Measurements from ENCODE around the gene PMS1.
"Not testable (repeated sequence)": the region's sequence is repeated elsewhere in the genome, so short reads cannot be mapped to it uniquely, and the experiment has no call there.

PMS1 gene

DNA sequence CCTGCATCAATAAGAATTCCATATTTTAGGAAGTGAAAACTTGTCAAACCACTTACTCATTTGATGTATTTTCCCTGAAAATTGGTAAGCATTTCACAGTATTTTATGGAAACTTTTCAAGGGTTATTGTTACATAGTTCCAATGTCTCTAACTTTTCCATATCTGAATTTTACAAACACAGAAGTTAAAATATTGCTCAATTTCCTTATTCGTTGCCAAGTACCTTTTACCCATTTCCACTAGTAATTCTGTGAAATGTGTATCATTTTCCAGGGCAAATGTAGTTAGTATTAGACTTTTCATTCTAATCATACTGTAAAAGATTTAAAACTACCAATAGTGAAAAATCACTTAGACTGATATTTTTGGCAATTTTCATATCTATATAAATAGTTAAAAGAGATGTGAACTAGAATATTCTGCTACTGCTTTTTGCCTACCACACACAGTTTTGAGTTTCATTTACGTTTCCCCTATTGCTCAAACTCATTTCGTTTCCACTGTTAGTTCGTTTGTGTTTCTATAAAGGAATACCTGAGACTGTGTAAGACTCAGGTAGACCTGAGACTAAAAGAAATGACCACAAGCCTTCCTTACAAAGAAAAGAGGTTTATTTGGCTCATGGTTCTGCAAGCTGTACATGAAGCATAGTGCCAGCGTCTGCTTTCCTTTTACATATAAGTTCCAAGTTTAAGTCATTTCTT is 86.3 kb downstream of the PMS1 start:
- Mint-ChIP-seq H3K4me3 (no peak overlapping the region), H3K27me3 (no peaks in the 10 kb centered on the region), H3K36me3 (peaks cover 31% of the 10 kb centered on the region), H3K4me1 (peaks cover 15% of the 10 kb centered on the region), H3K27ac (no peak overlapping the region), H3K9me3 (peaks cover 6% of the 10 kb centered on the region)
- no peak for ATAC-seq

DNA sequence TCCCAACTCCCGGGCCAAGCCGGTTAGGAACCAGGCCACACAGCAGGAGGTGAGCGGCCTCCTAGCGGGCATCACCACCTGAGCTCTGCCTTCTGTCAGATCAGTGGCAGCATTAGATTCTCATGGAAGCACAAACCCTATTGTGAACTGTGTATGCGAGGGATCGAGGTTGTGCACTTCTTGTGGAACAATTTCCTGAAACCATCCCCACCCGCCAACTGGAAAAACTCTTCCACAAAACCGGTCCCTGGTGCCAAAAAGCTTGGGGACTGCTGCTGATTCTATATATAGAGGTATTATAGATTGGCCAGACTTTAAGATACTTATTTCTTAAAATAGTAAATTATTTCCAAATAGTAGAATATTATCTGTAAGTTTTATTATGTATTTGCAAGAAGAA is 89.4 kb downstream of the PMS1 start:
- Mint-ChIP-seq H3K36me3 (peaks cover 47% of the 10 kb centered on the region), H3K27ac (no peak overlapping the region), H3K9me3 (peaks cover 6% of the 10 kb centered on the region), H3K4me3 (no peak overlapping the region), H3K4me1 (peaks cover 21% of the 10 kb centered on the region), H3K27me3 (no peaks in the 10 kb centered on the region)
- no peak for ATAC-seq

DNA sequence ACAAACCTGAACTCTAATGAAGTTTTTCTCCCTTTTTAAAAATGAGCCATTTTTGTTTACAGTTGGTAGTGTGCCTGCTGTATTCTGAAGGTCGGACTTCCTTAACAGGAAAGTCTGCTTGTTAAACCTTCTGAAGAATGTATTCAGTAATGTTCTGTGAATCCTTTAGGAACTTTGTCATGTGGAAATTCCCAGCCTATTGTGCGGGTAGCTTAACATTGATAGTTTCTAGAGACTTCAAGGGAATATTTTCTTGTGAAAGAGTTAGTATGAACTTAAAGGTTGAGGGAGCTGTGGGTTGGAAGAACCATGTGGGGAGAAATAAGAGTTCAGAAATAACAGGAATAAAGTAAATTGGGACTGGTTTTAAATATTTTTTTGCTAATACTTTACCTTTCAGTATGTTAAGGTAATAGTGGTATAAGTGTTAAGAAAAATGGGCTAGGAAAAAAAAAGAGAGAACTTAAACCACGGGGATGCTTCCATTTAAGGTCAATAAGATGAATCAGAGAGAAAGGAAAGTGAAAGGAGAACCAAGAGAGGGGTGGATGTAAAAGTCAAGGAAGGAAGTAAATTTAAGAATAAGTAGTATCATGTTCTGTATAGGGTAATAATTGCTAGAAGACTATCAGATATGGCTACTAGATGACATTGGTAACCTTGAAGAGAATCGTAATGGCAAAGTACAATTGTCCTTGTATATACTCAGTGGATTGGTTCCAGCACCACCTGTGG is 90.5 kb downstream of the PMS1 start:
- Mint-ChIP-seq H3K4me3 (no peak overlapping the region), H3K27me3 (no peaks in the 10 kb centered on the region), H3K4me1 (peaks cover 21% of the 10 kb centered on the region), H3K36me3 (peaks cover 47% of the 10 kb centered on the region), H3K9me3 (peaks cover 6% of the 10 kb centered on the region), H3K27ac (no peak overlapping the region)
- ATAC-seq, result no peak

DNA sequence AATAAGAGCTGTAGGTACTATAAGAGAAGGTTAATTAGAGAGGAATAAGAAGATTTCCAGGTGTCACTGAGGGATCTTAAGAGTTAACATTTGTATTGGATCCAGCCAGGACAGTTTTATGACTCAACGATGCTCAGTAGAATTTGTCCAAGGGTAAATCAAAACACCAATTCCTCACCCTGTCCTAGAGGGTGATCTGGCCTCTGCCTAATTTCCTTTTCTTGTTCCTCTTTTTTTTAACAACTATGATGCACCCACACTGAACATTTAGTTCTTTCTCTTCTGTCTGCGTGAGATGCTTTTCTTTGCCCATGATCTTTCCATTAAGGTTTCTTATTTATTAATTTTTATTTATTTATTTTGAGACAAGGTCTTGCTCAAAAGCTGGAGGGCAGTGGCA is 92.0 kb downstream of the PMS1 start:
- H3K27ac Mint-ChIP-seq, result no peak overlapping the region
- H3K36me3 Mint-ChIP-seq, result peaks cover 46% of the 10 kb centered on the region
- ATAC-seq, result no peak
- peaks cover 6% of the 10 kb centered on the region for H3K9me3 Mint-ChIP-seq
- H3K4me3 Mint-ChIP-seq, result no peak overlapping the region
- no peaks in the 10 kb centered on the region for H3K27me3 Mint-ChIP-seq
- H3K4me1 Mint-ChIP-seq, result peaks cover 21% of the 10 kb centered on the region

DNA sequence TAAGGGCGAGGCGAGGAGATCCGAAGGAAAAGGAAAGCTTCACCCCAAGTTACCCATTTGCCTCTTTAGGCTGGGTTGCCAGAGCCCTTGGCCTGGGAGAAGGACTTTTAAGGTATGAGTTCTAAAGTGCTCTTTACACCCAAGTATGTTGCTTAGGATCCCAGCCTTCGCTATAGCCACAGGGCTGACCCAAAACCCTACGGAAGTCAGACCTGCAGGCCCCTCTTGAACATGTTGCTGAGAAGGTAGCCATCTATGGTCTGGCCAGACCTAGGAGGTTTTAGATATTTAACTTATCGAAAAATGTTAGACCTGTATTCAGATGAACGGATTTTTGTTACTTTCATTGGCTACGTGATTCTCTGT is 95.4 kb downstream of the PMS1 start:
- no peak for ATAC-seq
- H3K4me1 Mint-ChIP-seq, result peaks cover 13% of the 10 kb centered on the region
- no peak overlapping the region for H3K27ac Mint-ChIP-seq
- no peak overlapping the region for H3K4me3 Mint-ChIP-seq
- H3K9me3 Mint-ChIP-seq, result peaks cover 6% of the 10 kb centered on the region
- H3K27me3 Mint-ChIP-seq, result no peaks in the 10 kb centered on the region
- H3K36me3 Mint-ChIP-seq, result peaks cover 37% of the 10 kb centered on the region

DNA sequence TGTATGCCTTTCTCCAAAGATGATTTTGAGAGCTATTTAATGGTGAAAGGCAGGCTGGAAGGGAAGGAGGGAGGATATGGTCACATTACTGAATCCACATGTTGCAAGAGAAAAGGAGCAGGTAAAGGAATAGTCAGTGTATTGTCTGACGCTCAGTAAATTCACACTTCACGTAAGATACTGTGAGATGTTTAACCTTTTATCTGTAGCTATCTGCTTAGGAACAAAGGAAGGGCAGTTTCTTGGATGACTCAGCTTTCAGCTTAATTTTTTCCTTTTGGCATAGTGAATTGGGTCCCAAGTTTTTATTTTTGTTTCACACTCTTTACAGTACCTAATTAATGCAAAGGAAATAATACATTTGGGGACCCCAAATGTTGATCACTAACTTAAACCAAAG is 96.2 kb downstream of the PMS1 start:
- no peak for ATAC-seq
- no peak overlapping the region for H3K27ac Mint-ChIP-seq
- peaks cover 29% of the 10 kb centered on the region for H3K36me3 Mint-ChIP-seq
- no peak overlapping the region for H3K4me3 Mint-ChIP-seq
- no peaks in the 10 kb centered on the region for H3K27me3 Mint-ChIP-seq
- peaks cover under 1% of the 10 kb centered on the region for H3K9me3 Mint-ChIP-seq
- H3K4me1 Mint-ChIP-seq, result peaks cover 6% of the 10 kb centered on the region

DNA sequence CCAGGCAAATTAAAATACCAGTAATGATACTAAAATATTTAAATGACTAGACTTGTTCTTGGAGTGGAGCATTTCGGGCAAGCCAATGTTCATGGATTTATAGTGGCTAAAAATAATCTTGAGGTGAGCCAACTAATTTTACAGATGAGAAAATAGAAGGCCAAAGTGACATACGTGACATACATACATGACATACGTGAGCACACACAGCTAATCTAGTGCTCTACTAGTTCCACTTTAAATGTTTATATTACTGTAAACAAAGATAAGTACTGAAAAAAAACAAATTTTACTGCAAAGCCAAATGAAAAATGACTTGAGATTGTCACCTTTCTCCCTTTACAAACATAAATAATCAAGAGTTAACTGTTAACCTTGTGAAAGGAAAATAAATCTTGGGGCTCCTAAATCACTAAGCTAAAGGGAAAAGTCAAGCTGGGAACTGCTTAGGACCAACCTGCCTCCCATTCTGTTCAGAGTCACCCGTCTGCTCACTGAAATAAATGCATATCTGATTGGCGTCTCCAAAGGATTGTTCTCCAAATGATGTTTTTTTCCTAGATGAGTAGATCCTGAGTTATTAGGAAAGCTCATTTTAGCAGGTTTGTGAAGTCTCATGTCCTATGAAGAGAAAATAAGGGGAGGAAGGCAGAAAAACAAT is 96.7 kb downstream of the PMS1 start:
- H3K27ac Mint-ChIP-seq, result no peak overlapping the region
- no peaks in the 10 kb centered on the region for H3K9me3 Mint-ChIP-seq
- peaks cover 26% of the 10 kb centered on the region for H3K36me3 Mint-ChIP-seq
- H3K27me3 Mint-ChIP-seq, result no peaks in the 10 kb centered on the region
- no peak for ATAC-seq
- peaks cover 4% of the 10 kb centered on the region for H3K4me1 Mint-ChIP-seq
- H3K4me3 Mint-ChIP-seq, result no peak overlapping the region

DNA sequence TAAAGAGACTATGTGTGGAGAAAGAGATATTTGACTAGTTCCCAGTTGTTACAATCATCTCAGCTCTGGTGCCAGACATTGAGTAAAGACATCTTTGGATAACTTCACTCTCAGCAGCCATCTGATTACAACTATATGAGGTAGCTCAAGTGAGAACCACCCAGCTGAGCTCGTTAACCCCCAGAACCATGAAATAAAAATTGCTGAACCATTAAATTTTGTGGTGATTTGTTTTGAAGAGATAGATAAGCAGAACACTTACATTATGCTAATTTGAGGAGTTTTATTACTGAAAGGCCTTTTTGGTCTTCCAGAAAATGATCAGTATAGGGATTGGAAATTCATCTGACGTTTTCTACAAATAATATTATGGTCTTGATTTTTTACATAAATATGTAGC is 101.1 kb downstream of the PMS1 start:
- ATAC-seq, result no peak
- Mint-ChIP-seq H3K4me1 (no peaks in the 10 kb centered on the region), H3K27me3 (no peaks in the 10 kb centered on the region), H3K27ac (no peak overlapping the region), H3K4me3 (no peak overlapping the region), H3K9me3 (peaks cover 8% of the 10 kb centered on the region), H3K36me3 (no peaks in the 10 kb centered on the region)

DNA sequence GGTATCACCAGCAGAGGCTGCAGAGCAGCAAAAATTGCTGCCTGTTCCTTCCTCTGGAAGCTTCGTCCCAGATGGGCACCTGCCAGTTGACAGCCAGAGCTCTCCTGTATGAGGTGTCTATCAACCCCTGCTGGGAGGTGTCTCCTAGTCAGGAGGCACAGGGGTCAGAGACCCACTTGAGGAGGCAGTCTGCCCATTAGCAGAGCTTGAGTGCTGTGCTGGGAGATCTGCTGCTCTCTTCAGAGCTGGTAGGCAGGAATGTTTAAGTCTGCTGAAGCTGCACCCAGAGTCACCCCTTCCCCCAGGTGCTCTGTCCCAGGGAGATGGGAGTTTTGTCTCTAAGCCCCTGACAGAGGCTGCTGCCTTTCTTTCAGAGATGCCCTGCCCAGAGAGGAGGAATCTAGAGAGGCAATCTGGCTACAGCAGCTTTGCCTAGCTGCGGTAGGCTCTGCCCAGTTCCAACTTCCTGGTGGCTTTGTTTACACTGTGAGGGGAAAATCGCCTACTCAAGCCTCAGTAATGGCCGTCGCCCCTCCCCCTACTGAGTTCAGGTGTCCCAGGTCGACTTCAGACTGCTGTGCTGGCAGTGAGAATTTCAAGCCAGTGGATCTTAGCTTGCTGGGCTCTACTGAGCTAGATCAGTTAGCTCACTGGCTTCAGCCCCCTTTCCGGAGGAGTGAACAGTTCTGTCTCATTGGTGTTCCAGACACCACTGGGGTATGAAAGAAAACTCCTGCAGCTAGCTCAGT is 108.5 kb downstream of the PMS1 start:
- not testable (repeated sequence) for H3K27me3 Mint-ChIP-seq, ATAC-seq, H3K27ac Mint-ChIP-seq, H3K4me1 Mint-ChIP-seq, H3K9me3 Mint-ChIP-seq, H3K4me3 Mint-ChIP-seq, H3K36me3 Mint-ChIP-seq

DNA sequence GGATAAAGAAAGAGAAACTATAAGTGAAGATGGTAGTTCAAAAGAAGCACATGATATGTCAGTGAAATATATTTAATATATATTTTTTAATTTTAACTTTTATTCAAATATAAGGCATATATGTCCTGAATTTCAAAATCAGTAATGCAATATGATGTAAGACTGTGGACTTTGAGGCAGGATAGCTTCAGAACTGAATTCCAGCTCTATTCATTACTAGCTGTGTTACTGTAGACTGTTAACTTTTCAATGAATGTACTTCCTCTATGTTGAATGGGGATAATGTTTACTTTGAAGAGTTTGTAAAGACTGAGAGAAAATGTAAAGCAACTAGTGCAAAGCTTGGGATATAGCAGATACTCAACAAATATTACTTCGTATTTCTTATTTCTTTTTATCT is 112.6 kb downstream of the PMS1 start:
- H3K9me3 Mint-ChIP-seq, result no peaks in the 10 kb centered on the region
- no peak overlapping the region for H3K27ac Mint-ChIP-seq
- ATAC-seq, result no peak
- H3K4me3 Mint-ChIP-seq, result no peak overlapping the region
- H3K27me3 Mint-ChIP-seq, result no peaks in the 10 kb centered on the region
- H3K36me3 Mint-ChIP-seq, result no peaks in the 10 kb centered on the region
- no peaks in the 10 kb centered on the region for H3K4me1 Mint-ChIP-seq

DNA sequence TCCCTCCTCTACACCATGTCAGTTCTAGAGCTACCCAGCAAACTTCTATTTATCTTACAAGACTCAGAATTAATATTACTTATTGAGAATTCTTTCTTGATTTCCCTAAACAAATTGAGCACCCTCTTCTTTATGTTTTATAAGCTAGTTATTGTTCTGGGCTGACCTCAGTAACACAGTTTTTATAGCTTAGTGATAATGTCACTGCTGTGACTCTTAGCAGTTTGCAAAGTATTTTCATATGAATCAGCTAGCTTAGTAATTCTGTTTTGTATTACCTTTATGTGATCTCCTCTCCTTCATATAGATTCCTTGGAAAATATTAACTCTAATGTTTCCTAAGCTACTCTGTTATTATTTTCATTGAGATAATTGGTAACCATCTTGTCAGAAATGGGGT is 114.9 kb downstream of the PMS1 start:
- no peak overlapping the region for H3K27ac Mint-ChIP-seq
- H3K36me3 Mint-ChIP-seq, result no peaks in the 10 kb centered on the region
- H3K4me3 Mint-ChIP-seq, result no peak overlapping the region
- no peaks in the 10 kb centered on the region for H3K9me3 Mint-ChIP-seq
- ATAC-seq, result no peak
- no peaks in the 10 kb centered on the region for H3K27me3 Mint-ChIP-seq
- no peaks in the 10 kb centered on the region for H3K4me1 Mint-ChIP-seq

DNA sequence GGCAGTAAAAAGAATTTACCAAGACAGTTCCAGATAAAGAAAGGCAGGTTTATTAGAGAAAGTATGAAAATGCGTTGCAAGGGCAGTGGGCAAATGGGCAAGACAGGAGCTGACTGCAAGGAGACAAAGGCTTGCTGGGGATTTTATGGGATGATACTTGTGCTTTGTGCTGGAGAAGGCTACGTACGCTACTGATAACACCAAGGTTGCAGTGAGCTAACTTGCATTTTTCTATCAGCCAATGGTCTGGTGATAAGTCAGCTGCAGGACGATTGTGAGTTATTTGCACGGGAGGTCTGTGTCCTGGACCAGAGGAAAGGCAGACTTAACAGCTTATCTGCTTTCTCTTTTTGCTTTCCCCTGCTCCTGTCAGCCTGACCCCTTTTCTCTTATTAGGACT is 116.5 kb downstream of the PMS1 start:
- Mint-ChIP-seq H3K36me3 (no peaks in the 10 kb centered on the region), H3K4me3 (no peak overlapping the region), H3K27ac (no peak overlapping the region), H3K4me1 (no peaks in the 10 kb centered on the region), H3K27me3 (no peaks in the 10 kb centered on the region), H3K9me3 (no peaks in the 10 kb centered on the region)
- ATAC-seq, result no peak

DNA sequence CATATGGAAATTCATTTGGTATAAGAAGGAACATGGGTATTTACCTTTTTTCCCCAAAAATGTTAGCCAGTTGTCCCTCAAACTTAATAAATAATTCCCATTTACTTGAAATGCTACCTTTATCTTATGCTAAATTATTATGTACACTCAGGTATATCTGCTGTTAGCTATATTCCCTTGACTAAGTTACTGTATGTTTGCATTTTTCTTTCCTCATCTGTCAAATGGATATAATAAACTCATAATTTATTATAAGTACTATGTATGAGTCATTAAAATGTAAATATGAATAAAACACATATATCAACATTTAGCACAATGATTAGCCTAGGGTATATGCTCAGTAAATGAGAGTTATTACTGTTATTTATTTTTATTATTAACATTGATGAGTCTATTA is 117.4 kb downstream of the PMS1 start:
- Mint-ChIP-seq H3K9me3 (no peaks in the 10 kb centered on the region), H3K4me1 (no peaks in the 10 kb centered on the region), H3K36me3 (no peaks in the 10 kb centered on the region), H3K27me3 (no peaks in the 10 kb centered on the region), H3K27ac (no peak overlapping the region), H3K4me3 (no peak overlapping the region)
- ATAC-seq, result no peak

DNA sequence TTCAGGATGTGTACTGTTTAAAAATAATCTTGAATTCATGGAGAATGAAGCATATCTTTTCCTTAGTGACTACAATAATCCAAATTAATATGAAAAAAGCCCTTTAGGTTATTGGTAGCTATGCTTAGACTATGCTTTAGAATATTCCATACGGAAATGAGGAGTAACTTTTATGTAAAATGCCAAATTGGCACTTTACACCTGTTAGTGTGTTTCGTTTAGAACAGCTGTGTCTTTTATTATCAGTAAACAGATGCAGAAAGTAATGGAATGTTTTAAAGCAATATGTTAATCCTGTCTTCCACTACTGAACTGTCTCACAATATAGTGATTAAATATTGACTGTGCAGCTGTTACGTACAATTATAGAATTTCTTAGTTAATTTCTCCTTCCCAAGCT is 129.6 kb downstream of the PMS1 start:
- Mint-ChIP-seq H3K27ac (no peak overlapping the region), H3K36me3 (no peaks in the 10 kb centered on the region), H3K4me1 (no peaks in the 10 kb centered on the region), H3K9me3 (peaks cover 3% of the 10 kb centered on the region), H3K4me3 (no peak overlapping the region), H3K27me3 (peaks cover 29% of the 10 kb centered on the region)
- ATAC-seq, result no peak

DNA sequence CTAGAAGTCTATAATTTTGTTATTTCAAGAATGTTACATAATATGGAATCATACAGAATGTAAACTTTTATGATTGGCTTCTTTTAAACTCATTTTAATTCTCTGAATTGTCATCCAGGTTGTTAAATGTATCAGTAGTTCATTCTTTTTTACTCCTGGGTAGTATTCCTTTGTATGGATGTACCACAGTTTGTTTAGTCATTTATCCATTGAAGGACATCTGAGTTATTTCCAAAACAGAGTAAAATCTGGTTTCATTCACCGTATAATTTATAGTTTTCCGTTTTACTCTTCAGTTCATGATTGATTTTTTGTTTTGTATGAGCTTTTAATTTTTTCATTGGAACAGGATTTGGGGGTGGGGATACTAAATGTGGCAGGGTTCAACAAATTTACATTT is 132.4 kb downstream of the PMS1 start:
- H3K27ac Mint-ChIP-seq, result no peak overlapping the region
- H3K4me1 Mint-ChIP-seq, result no peaks in the 10 kb centered on the region
- no peak overlapping the region for H3K4me3 Mint-ChIP-seq
- no peaks in the 10 kb centered on the region for H3K36me3 Mint-ChIP-seq
- peaks cover 28% of the 10 kb centered on the region for H3K27me3 Mint-ChIP-seq
- peaks cover 3% of the 10 kb centered on the region for H3K9me3 Mint-ChIP-seq
- ATAC-seq, result no peak
